ENCODE data around the gene MALL. TPM values are rescaled to one million over a fixed set of nuclear protein-coding genes. Genes with fewer than 3 reads are reported as not detected.
"Not testable (repeated sequence)": the region's sequence is repeated elsewhere in the genome, so short reads cannot be mapped to it uniquely, and the experiment has no call there.

The MALL gene
- total RNA-seq, 1 donor from 2014 or later: 0.49 TPM

GRCh38 chr2:110095994-110096633, 19.5 kb downstream of the MALL start:
- H3K4me3 Mint-ChIP-seq (ENCODE audit: unreplicated experiment): no peak overlapping the region
- no peak for DNase-seq
- no peak for TF ChIP-seq CTCF (IDR thresholded peaks at IDR 0.05; ENCODE audit: partially characterized antibody, unreplicated experiment)
- H3K4me1 Mint-ChIP-seq (ENCODE audit: low read depth, unreplicated experiment): no peaks in the 10 kb centered on the region
- H3K27ac Mint-ChIP-seq (ENCODE audit: unreplicated experiment): no peak overlapping the region
- no peaks in the 10 kb centered on the region for H3K9me3 Mint-ChIP-seq (ENCODE audit: unreplicated experiment)
- H3K27me3 Mint-ChIP-seq (ENCODE audit: unreplicated experiment): peaks cover 5% of the 10 kb centered on the region
- H3K36me3 Mint-ChIP-seq (ENCODE audit: unreplicated experiment): no peaks in the 10 kb centered on the region

- H3K27ac Mint-ChIP-seq (ENCODE audit: unreplicated experiment); DNase-seq; H3K4me3 Mint-ChIP-seq (ENCODE audit: unreplicated experiment); H3K9me3 Mint-ChIP-seq (ENCODE audit: unreplicated experiment); H3K36me3 Mint-ChIP-seq (ENCODE audit: unreplicated experiment); H3K27me3 Mint-ChIP-seq (ENCODE audit: unreplicated experiment); H3K4me1 Mint-ChIP-seq (ENCODE audit: low read depth, unreplicated experiment): not testable (repeated sequence)
Measured at GRCh38 chr2:110094884-110095534, 20.6 kb downstream of the MALL start.

GRCh38 chr2:110093924-110094323, 21.7 kb downstream of the MALL start:
- DNase-seq; H3K27ac Mint-ChIP-seq (ENCODE audit: unreplicated experiment); H3K36me3 Mint-ChIP-seq (ENCODE audit: unreplicated experiment); H3K4me1 Mint-ChIP-seq (ENCODE audit: low read depth, unreplicated experiment); H3K27me3 Mint-ChIP-seq (ENCODE audit: unreplicated experiment); H3K9me3 Mint-ChIP-seq (ENCODE audit: unreplicated experiment); H3K4me3 Mint-ChIP-seq (ENCODE audit: unreplicated experiment): not testable (repeated sequence)

- H3K4me1 Mint-ChIP-seq (ENCODE audit: low read depth, unreplicated experiment); H3K9me3 Mint-ChIP-seq (ENCODE audit: unreplicated experiment); H3K4me3 Mint-ChIP-seq (ENCODE audit: unreplicated experiment); H3K27ac Mint-ChIP-seq (ENCODE audit: unreplicated experiment); H3K27me3 Mint-ChIP-seq (ENCODE audit: unreplicated experiment); H3K36me3 Mint-ChIP-seq (ENCODE audit: unreplicated experiment); DNase-seq: not testable (repeated sequence)
Measured at GRCh38 chr2:110090164-110090563, 25.5 kb downstream of the MALL start.

GRCh38 chr2:110083757-110084156, 31.9 kb downstream of the MALL start:
- not testable (repeated sequence) for H3K4me3 Mint-ChIP-seq (ENCODE audit: unreplicated experiment); H3K4me1 Mint-ChIP-seq (ENCODE audit: low read depth, unreplicated experiment); H3K27me3 Mint-ChIP-seq (ENCODE audit: unreplicated experiment); DNase-seq; H3K9me3 Mint-ChIP-seq (ENCODE audit: unreplicated experiment); H3K36me3 Mint-ChIP-seq (ENCODE audit: unreplicated experiment); H3K27ac Mint-ChIP-seq (ENCODE audit: unreplicated experiment)

GRCh38 chr2:110083162-110083561, 32.5 kb downstream of the MALL start:
- H3K36me3 Mint-ChIP-seq (ENCODE audit: unreplicated experiment); H3K4me1 Mint-ChIP-seq (ENCODE audit: low read depth, unreplicated experiment); H3K4me3 Mint-ChIP-seq (ENCODE audit: unreplicated experiment); H3K27ac Mint-ChIP-seq (ENCODE audit: unreplicated experiment); H3K27me3 Mint-ChIP-seq (ENCODE audit: unreplicated experiment); H3K9me3 Mint-ChIP-seq (ENCODE audit: unreplicated experiment); DNase-seq: not testable (repeated sequence)

GRCh38 chr2:110078104-110078503, 37.5 kb downstream of the MALL start:
- not testable (repeated sequence) for H3K36me3 Mint-ChIP-seq (ENCODE audit: unreplicated experiment); H3K9me3 Mint-ChIP-seq (ENCODE audit: unreplicated experiment); H3K4me3 Mint-ChIP-seq (ENCODE audit: unreplicated experiment); H3K27me3 Mint-ChIP-seq (ENCODE audit: unreplicated experiment); DNase-seq; H3K4me1 Mint-ChIP-seq (ENCODE audit: low read depth, unreplicated experiment); H3K27ac Mint-ChIP-seq (ENCODE audit: unreplicated experiment)

GRCh38 chr2:110075896-110076295, 39.7 kb downstream of the MALL start:
- H3K27me3 Mint-ChIP-seq (ENCODE audit: unreplicated experiment); H3K9me3 Mint-ChIP-seq (ENCODE audit: unreplicated experiment); H3K27ac Mint-ChIP-seq (ENCODE audit: unreplicated experiment); DNase-seq; H3K36me3 Mint-ChIP-seq (ENCODE audit: unreplicated experiment); H3K4me3 Mint-ChIP-seq (ENCODE audit: unreplicated experiment); H3K4me1 Mint-ChIP-seq (ENCODE audit: low read depth, unreplicated experiment): not testable (repeated sequence)

GRCh38 chr2:110069869-110070268, 45.8 kb downstream of the MALL start:
- not testable (repeated sequence) for H3K9me3 Mint-ChIP-seq (ENCODE audit: unreplicated experiment); DNase-seq; H3K27ac Mint-ChIP-seq (ENCODE audit: unreplicated experiment); H3K36me3 Mint-ChIP-seq (ENCODE audit: unreplicated experiment); H3K27me3 Mint-ChIP-seq (ENCODE audit: unreplicated experiment); H3K4me3 Mint-ChIP-seq (ENCODE audit: unreplicated experiment); H3K4me1 Mint-ChIP-seq (ENCODE audit: low read depth, unreplicated experiment)

- not testable (repeated sequence) for H3K36me3 Mint-ChIP-seq (ENCODE audit: unreplicated experiment); H3K27ac Mint-ChIP-seq (ENCODE audit: unreplicated experiment); H3K9me3 Mint-ChIP-seq (ENCODE audit: unreplicated experiment); H3K4me3 Mint-ChIP-seq (ENCODE audit: unreplicated experiment); H3K4me1 Mint-ChIP-seq (ENCODE audit: low read depth, unreplicated experiment); H3K27me3 Mint-ChIP-seq (ENCODE audit: unreplicated experiment)
- DNase-seq: peak; percentile 6
Measured at GRCh38 chr2:110068153-110068552, 47.5 kb downstream of the MALL start.

- not testable (repeated sequence) for H3K4me1 Mint-ChIP-seq (ENCODE audit: low read depth, unreplicated experiment); H3K36me3 Mint-ChIP-seq (ENCODE audit: unreplicated experiment); H3K27ac Mint-ChIP-seq (ENCODE audit: unreplicated experiment); H3K9me3 Mint-ChIP-seq (ENCODE audit: unreplicated experiment); DNase-seq; H3K4me3 Mint-ChIP-seq (ENCODE audit: unreplicated experiment); H3K27me3 Mint-ChIP-seq (ENCODE audit: unreplicated experiment)
Measured at GRCh38 chr2:110062332-110062731, 53.3 kb downstream of the MALL start.

GRCh38 chr2:110060550-110060949, 55.1 kb downstream of the MALL start:
- H3K27me3 Mint-ChIP-seq (ENCODE audit: unreplicated experiment); H3K36me3 Mint-ChIP-seq (ENCODE audit: unreplicated experiment); H3K4me1 Mint-ChIP-seq (ENCODE audit: low read depth, unreplicated experiment); H3K4me3 Mint-ChIP-seq (ENCODE audit: unreplicated experiment); H3K27ac Mint-ChIP-seq (ENCODE audit: unreplicated experiment); H3K9me3 Mint-ChIP-seq (ENCODE audit: unreplicated experiment); DNase-seq: not testable (repeated sequence)
